ENCODE results near the gene CACNA1G.

Gene CACNA1G

DNA sequence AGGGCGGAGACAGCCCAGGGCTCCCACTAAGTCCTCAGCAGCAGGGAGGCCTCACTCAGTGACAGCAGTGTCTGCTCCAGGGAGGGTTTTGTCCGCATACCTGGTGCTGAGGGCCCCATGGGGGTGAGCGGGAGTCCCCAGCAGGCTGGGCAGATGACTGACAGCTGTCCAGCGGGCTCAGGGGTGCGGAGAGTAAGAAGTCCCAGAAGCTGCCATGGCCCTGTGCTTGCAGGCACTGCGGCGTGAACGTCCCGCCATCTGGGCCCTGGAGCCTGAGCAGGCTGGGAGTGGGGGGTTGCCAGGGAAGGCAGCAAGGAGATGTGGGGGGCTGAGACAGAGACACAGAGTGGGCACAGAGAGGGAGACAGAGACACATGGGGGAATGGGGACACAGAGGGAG lies 20.1 kb downstream of the CACNA1G start:
- H3K27ac ChIP-seq: no peak overlapping the region
- no peaks in the 10 kb centered on the region for H3K4me1 ChIP-seq (ENCODE audit: control insufficient read depth in 1 of 2, insufficient read depth in 1 of 2, low read depth in 1 of 2, low read length in 1 of 2)
- peaks cover 26% of the 10 kb centered on the region for H3K27me3 ChIP-seq
- TF ChIP-seq, protein P1, sequence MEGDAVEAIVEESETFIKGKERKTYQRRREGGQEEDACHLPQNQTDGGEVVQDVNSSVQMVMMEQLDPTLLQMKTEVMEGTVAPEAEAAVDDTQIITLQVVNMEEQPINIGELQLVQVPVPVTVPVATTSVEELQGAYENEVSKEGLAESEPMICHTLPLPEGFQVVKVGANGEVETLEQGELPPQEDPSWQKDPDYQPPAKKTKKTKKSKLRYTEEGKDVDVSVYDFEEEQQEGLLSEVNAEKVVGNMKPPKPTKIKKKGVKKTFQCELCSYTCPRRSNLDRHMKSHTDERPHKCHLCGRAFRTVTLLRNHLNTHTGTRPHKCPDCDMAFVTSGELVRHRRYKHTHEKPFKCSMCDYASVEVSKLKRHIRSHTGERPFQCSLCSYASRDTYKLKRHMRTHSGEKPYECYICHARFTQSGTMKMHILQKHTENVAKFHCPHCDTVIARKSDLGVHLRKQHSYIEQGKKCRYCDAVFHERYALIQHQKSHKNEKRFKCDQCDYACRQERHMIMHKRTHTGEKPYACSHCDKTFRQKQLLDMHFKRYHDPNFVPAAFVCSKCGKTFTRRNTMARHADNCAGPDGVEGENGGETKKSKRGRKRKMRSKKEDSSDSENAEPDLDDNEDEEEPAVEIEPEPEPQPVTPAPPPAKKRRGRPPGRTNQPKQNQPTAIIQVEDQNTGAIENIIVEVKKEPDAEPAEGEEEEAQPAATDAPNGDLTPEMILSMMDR (IDR thresholded peaks at IDR 0.05): no peak
- H3K36me3 ChIP-seq: no peaks in the 10 kb centered on the region
- H3K9me3 ChIP-seq: no peaks in the 10 kb centered on the region
- no peak overlapping the region for H3K4me3 ChIP-seq (ENCODE audit: low read depth in 1 of 2, low read length in 1 of 2)

DNA sequence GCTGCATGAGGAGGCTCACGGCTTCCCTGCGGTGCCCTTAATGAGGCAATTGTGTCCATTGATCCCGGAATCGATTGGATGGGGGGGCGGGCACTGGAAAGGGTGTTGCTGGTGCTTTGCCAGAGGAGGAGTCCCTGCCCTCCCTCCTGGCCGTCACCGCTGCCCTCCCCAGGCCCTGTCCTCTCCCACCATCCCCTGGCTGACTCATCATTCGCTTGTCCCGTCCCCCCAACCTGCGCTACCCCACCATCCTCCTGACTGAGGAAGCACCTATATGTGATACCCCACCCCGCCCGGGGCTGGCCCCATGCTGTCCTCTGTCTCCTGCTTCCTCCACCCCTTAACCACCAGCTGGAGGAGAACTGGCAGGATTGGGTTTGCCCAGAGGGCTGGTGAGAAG lies 20.8 kb downstream of the CACNA1G start:
- Histone ChIP-seq H3K27me3 (peaks cover 21% of the 10 kb centered on the region), H3K9me3 (no peaks in the 10 kb centered on the region), H3K4me3 (ENCODE audit: low read depth in 1 of 2, low read length in 1 of 2) (no peak overlapping the region), H3K36me3 (no peaks in the 10 kb centered on the region), H3K4me1 (ENCODE audit: control insufficient read depth in 1 of 2, insufficient read depth in 1 of 2, low read depth in 1 of 2, low read length in 1 of 2) (no peaks in the 10 kb centered on the region), H3K27ac (no peak overlapping the region)
- TF ChIP-seq, protein P1 (IDR thresholded peaks at IDR 0.05): no peak

DNA sequence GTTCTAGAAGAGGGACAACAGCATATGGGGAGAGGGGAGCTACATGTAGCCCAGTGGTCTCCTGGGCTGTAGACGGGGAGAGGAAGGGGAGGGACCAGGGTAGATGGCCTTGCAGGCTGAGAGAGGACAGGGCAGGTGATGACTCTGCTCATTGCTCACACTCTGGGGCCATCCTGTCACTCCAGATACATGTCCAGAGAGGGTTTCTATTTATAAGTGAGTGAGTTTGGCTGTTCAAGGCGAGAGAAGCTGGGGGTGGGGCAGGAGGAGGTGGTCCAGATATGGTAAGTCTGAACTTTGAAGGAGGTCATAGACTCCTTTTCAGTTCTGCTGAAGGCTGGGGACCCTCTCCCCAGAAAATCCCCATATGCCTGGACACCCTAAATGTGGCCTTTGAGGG lies 22.2 kb downstream of the CACNA1G start:
- no peak overlapping the region for H3K4me3 ChIP-seq (ENCODE audit: low read depth in 1 of 2, low read length in 1 of 2)

DNA sequence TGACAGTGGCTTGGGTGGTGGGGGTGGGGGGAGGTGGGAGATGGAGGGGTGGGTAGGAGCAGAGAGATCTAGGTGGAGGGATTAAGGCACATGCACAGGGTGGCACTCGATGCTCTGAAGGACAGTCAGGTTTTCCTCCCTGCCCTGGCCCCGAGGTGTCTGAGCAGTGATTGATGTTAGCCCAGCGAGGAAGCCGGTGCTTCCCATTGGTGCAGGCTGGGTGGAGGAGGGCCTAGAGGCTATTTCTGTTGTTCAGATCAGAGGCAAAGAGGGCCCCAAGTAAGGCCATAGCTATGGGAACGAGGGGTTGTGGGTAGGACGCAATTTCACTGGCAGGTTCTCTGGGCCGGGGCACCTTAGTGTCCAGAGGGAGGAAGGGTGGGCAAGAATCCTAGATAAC lies 23.1 kb downstream of the CACNA1G start:
- no peaks in the 10 kb centered on the region for H3K9me3 ChIP-seq
- TF ChIP-seq, protein P1 (IDR thresholded peaks at IDR 0.05): no peak
- no peaks in the 10 kb centered on the region for H3K36me3 ChIP-seq
- H3K27ac ChIP-seq: no peak overlapping the region
- H3K4me3 ChIP-seq (ENCODE audit: low read depth in 1 of 2, low read length in 1 of 2): no peak overlapping the region
- peaks cover 21% of the 10 kb centered on the region for H3K27me3 ChIP-seq
- H3K4me1 ChIP-seq (ENCODE audit: control insufficient read depth in 1 of 2, insufficient read depth in 1 of 2, low read depth in 1 of 2, low read length in 1 of 2): no peaks in the 10 kb centered on the region

More for the DNA sequence above, 22.2 kb downstream of the CACNA1G start:
- Histone ChIP-seq H3K27ac (no peak overlapping the region), H3K27me3 (peaks cover 21% of the 10 kb centered on the region), H3K9me3 (no peaks in the 10 kb centered on the region), H3K4me1 (ENCODE audit: control insufficient read depth in 1 of 2, insufficient read depth in 1 of 2, low read depth in 1 of 2, low read length in 1 of 2) (no peaks in the 10 kb centered on the region), H3K36me3 (no peaks in the 10 kb centered on the region)
- TF ChIP-seq, protein P1 (IDR thresholded peaks at IDR 0.05): no peak

DNA sequence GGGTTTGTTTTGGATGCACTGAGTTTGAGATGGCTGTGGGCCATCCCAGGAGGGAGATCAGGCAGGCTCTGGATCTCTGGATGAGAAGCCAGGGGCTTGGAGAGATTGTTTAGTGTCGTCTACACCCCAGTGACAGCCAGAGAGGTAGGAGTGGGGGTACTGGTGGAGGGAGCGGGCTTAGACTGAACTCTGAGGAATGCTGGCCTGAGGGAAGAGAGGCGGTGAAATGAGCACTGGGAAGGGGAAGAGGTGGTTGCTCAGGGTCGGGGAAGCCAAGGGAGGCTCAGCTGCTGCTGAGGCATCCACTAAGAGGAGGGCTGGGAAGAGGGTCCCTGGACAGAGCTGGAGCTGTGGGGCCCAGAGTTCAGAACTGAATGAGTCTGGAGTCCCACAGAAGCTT lies 23.6 kb downstream of the CACNA1G start:
- H3K27me3 ChIP-seq: peaks cover 21% of the 10 kb centered on the region
- TF ChIP-seq, protein P1 (IDR thresholded peaks at IDR 0.05): no peak

DNA sequence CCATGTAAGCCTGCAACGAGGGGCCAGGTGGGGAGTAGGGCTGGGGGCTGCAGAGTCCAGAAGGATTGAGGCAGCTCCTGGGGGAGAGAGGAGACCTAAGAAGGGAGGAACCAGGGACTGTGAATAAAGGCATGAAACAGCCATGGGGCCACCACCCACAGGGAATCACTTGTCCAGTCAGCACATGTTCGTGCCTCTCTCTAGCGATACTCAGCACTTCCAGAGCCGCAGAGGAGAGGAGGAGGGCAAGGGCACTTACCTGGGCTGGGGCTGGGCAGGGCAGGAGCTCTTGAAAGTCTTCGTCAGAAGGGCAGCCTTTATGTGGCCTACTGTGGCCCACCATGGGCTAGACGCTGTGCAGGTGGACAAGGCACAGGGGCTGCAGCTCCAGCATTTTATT lies 24.2 kb downstream of the CACNA1G start:
- H3K36me3 ChIP-seq: no peaks in the 10 kb centered on the region
- TF ChIP-seq, protein P1 (IDR thresholded peaks at IDR 0.05): no peak
- no peaks in the 10 kb centered on the region for H3K4me1 ChIP-seq (ENCODE audit: control insufficient read depth in 1 of 2, insufficient read depth in 1 of 2, low read depth in 1 of 2, low read length in 1 of 2)
- no peaks in the 10 kb centered on the region for H3K9me3 ChIP-seq
- peaks cover 21% of the 10 kb centered on the region for H3K27me3 ChIP-seq
- H3K4me3 ChIP-seq (ENCODE audit: low read depth in 1 of 2, low read length in 1 of 2): no peak overlapping the region
- H3K27ac ChIP-seq: no peak overlapping the region

More for the DNA sequence above, 23.6 kb downstream of the CACNA1G start:
- Histone ChIP-seq H3K4me1 (ENCODE audit: control insufficient read depth in 1 of 2, insufficient read depth in 1 of 2, low read depth in 1 of 2, low read length in 1 of 2) (no peaks in the 10 kb centered on the region), H3K4me3 (ENCODE audit: low read depth in 1 of 2, low read length in 1 of 2) (no peak overlapping the region), H3K36me3 (no peaks in the 10 kb centered on the region), H3K27ac (no peak overlapping the region), H3K9me3 (no peaks in the 10 kb centered on the region)

Measured in neutrophil (primary cell).